ENCODE data around the gene PER1.
A peak's percentile ranks its signal among the peaks of the same experiment; 100 is the strongest.

PER1 gene

DNA sequence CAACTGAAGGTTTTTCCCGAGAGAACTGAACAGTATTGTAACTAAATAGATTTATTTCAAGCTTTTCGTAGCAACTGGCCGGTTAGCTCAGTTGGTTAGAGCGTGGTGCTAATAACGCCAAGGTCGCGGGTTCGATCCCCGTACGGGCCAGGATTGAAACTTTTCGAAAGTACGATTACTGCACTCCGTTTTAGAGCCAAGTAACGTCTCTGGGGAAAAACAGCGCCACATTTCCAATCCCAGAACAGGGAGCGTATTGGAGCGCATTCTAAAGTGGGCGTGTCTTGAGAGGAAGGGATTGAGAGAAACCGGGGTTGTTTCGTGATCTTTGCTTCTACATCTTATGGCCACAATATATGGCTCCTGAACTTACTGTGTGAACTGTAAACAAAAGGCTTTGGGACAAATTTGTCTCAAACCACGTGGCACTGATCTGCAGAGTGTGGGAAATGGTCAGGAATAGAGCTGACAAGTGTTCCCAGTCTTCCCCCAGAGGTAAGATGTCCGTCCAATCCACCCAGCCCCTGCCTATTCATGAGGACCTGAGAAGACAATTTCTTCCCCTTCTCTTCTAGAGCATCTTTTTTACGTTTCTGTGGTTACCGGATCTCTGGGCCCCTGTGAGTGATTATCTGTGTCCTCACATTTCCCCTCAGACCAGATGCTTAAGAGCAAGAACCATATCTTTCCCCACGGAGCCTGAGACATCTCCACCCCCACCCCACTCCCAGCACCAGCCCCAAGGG is 35.5 kb upstream of the PER1 start:
- H3K14ac ChIP-seq (ENCODE audit: low read length in 2 of 2), result no peak overlapping the region
- no peak overlapping the region for H4K91ac ChIP-seq (ENCODE audit: low read length)
- H2BK5ac ChIP-seq (ENCODE audit: low read depth, low read length, poor library complexity, severe bottlenecking), result no peak overlapping the region
- H2AFZ ChIP-seq (ENCODE audit: low read depth, low read length), result no peak overlapping the region
- no peak overlapping the region for H2AK5ac ChIP-seq (ENCODE audit: low read length, severe bottlenecking)
- peak overlapping the region; percentile 25 to 75 for H2BK12ac ChIP-seq (ENCODE audit: low read length in 2 of 2)
- H3K36me3 ChIP-seq (ENCODE audit: control insufficient read depth in 1 of 2, insufficient read depth in 2 of 2, low read depth in 1 of 2, low read length in 2 of 2), result no peaks in the 10 kb centered on the region
- peak overlapping the region; percentile 38 to 99 for H3K4me3 ChIP-seq (ENCODE audit: insufficient read depth in 1 of 2, low read depth in 1 of 2, low read length in 2 of 2)
- no peaks in the 10 kb centered on the region for H3K27me3 ChIP-seq (ENCODE audit: control insufficient read depth in 1 of 2, insufficient read depth in 1 of 2, low read length in 2 of 2)
- peak overlapping the region in 1 of 2 experiments; percentile 47 for H3K4ac ChIP-seq (ENCODE audit: low read depth in 1 of 2, low read length in 2 of 2)
- peak overlapping the region; percentile 75 for H2BK15ac ChIP-seq (ENCODE audit: low read depth, poor library complexity, severe bottlenecking)
- H3K23ac ChIP-seq (ENCODE audit: low read length in 2 of 2), result peak overlapping the region in 1 of 2 experiments; percentile 75
- H3K9ac ChIP-seq (ENCODE audit: low read length), result peak overlapping the region; percentile 88
- H4K8ac ChIP-seq (ENCODE audit: low read length), result no peak overlapping the region
- peak; percentile 100 for DNase-seq
- peaks cover 4% of the 10 kb centered on the region for H3K79me1 ChIP-seq (replicated peaks; ENCODE audit: low read length, poor library complexity, severe bottlenecking)
- peak overlapping the region; percentile 35 for H2BK120ac ChIP-seq (ENCODE audit: low read depth, low read length)
- H3K4me2 ChIP-seq (ENCODE audit: low read length, poor library complexity, severe bottlenecking), result peak overlapping the region; percentile 91
- peaks cover 20% of the 10 kb centered on the region for H3K4me1 ChIP-seq (ENCODE audit: control insufficient read depth, insufficient read depth, low read depth, low read length)
- under 1% methylated on average over 25 of the region's 25 CpGs for WGBS
- H3K18ac ChIP-seq (ENCODE audit: low read depth in 1 of 2, low read length in 2 of 2), result peak overlapping the region; percentile 40 to 56
- no peaks in the 10 kb centered on the region for H3K9me3 ChIP-seq (ENCODE audit: control insufficient read depth, low read length)
- peak overlapping the region; percentile 86 for H3K27ac ChIP-seq (ENCODE audit: low read length, poor library complexity, severe bottlenecking)

DNA sequence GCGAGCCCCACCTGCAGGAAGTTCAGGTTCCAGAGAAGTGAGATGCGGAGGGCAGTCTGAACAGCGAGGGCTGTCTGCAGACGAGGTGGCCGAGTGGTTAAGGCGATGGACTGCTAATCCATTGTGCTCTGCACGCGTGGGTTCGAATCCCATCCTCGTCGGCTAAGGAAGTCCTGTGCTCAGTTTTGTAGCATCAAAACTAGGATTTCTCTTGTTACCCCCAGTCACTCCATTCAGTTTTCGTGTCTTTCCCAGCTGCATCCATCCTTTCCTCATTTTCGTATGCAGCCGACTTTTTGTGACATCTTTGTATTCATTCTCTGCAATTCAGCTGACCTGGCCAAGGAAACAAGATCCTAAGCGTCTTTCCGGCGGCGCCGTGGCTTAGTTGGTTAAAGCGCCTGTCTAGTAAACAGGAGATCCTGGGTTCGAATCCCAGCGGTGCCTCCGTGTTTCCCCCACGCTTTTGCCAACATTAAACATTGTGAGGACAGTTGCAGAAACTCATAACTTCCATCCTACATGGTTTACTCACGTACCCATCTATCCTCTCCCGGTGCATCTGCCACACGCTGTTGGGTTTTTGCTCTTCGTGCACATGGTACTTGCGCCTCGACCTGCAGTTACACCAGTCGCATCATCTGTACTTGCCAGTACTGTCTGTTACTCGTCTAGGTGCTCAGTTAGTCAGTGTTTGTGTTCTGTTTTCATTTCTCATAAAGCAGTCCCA is 34.7 kb upstream of the PER1 start:
- Histone ChIP-seq H3K36me3 (ENCODE audit: control insufficient read depth in 1 of 2, insufficient read depth in 2 of 2, low read depth in 1 of 2, low read length in 2 of 2) (no peaks in the 10 kb centered on the region), H3K4me3 (ENCODE audit: insufficient read depth in 1 of 2, low read depth in 1 of 2, low read length in 2 of 2) (peak overlapping the region; percentile 82 to 99), H3K9ac (ENCODE audit: low read length) (peak overlapping the region; percentile 88), H4K8ac (ENCODE audit: low read length) (peak overlapping the region; percentile 85), H3K23ac (ENCODE audit: low read length in 2 of 2) (peak overlapping the region in 1 of 2 experiments; percentile 29), H3K4me2 (ENCODE audit: low read length, poor library complexity, severe bottlenecking) (peak overlapping the region; percentile 84), H3K9me3 (ENCODE audit: control insufficient read depth, low read length) (no peaks in the 10 kb centered on the region), H3K18ac (ENCODE audit: low read depth in 1 of 2, low read length in 2 of 2) (peak overlapping the region; percentile 67 to 92), H4K91ac (ENCODE audit: low read length) (peak overlapping the region; percentile 93), H2BK15ac (ENCODE audit: low read depth, poor library complexity, severe bottlenecking) (no peak overlapping the region), H2AFZ (ENCODE audit: low read depth, low read length) (peak overlapping the region; percentile 48), H3K4ac (ENCODE audit: low read depth in 1 of 2, low read length in 2 of 2) (peak overlapping the region in 1 of 2 experiments; percentile 77), H2BK12ac (ENCODE audit: low read length in 2 of 2) (peak overlapping the region; percentile 33 to 84), H2BK120ac (ENCODE audit: low read depth, low read length) (no peak overlapping the region), H3K79me1 (replicated peaks; ENCODE audit: low read length, poor library complexity, severe bottlenecking) (peaks cover 4% of the 10 kb centered on the region), H2AK5ac (ENCODE audit: low read length, severe bottlenecking) (no peak overlapping the region), H3K27me3 (ENCODE audit: control insufficient read depth in 1 of 2, insufficient read depth in 1 of 2, low read length in 2 of 2) (no peaks in the 10 kb centered on the region), H3K4me1 (ENCODE audit: control insufficient read depth, insufficient read depth, low read depth, low read length) (peaks cover 20% of the 10 kb centered on the region), H3K27ac (ENCODE audit: low read length, poor library complexity, severe bottlenecking) (peak overlapping the region; percentile 86), H2BK5ac (ENCODE audit: low read depth, low read length, poor library complexity, severe bottlenecking) (no peak overlapping the region), H3K14ac (ENCODE audit: low read length in 2 of 2) (no peak overlapping the region)
- DNase-seq, result peak; percentile 96
- WGBS, result under 1% methylated on average over 31 of the region's 32 CpGs

DNA sequence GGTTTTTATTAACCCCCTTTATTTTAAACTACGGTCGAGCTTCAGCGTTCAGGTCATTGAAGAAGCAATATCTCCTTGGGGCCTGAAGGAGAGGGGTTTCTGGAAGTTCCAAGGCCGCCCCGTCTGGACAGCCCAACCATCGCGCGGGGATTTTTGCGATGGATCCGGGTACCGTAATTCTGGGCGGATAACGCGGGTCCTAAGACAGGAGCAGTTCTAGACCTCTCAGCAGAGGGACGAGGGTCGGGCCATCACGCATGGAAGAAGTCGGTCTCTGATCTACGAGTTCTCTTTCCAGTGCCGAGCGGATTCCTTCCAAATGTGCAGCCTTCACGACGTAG is 34.2 kb upstream of the PER1 start:
- Histone ChIP-seq H3K14ac (ENCODE audit: low read length in 2 of 2) (no peak overlapping the region), H2BK120ac (ENCODE audit: low read depth, low read length) (no peak overlapping the region), H3K18ac (ENCODE audit: low read depth in 1 of 2, low read length in 2 of 2) (peak overlapping the region; percentile 67 to 70), H3K36me3 (ENCODE audit: control insufficient read depth in 1 of 2, insufficient read depth in 2 of 2, low read depth in 1 of 2, low read length in 2 of 2) (no peaks in the 10 kb centered on the region), H3K4me2 (ENCODE audit: low read length, poor library complexity, severe bottlenecking) (peak overlapping the region; percentile 74), H3K4me1 (ENCODE audit: control insufficient read depth, insufficient read depth, low read depth, low read length) (peaks cover 20% of the 10 kb centered on the region), H2AFZ (ENCODE audit: low read depth, low read length) (peak overlapping the region; percentile 48), H3K4ac (ENCODE audit: low read depth in 1 of 2, low read length in 2 of 2) (no peak overlapping the region), H3K79me1 (replicated peaks; ENCODE audit: low read length, poor library complexity, severe bottlenecking) (peaks cover 4% of the 10 kb centered on the region), H3K23ac (ENCODE audit: low read length in 2 of 2) (no peak overlapping the region), H3K27me3 (ENCODE audit: control insufficient read depth in 1 of 2, insufficient read depth in 1 of 2, low read length in 2 of 2) (no peaks in the 10 kb centered on the region), H2BK15ac (ENCODE audit: low read depth, poor library complexity, severe bottlenecking) (peak overlapping the region; percentile 41), H2BK12ac (ENCODE audit: low read length in 2 of 2) (no peak overlapping the region), H3K9ac (ENCODE audit: low read length) (peak overlapping the region; percentile 88), H3K9me3 (ENCODE audit: control insufficient read depth, low read length) (no peaks in the 10 kb centered on the region), H2BK5ac (ENCODE audit: low read depth, low read length, poor library complexity, severe bottlenecking) (no peak overlapping the region), H4K8ac (ENCODE audit: low read length) (peak overlapping the region; percentile 76), H3K27ac (ENCODE audit: low read length, poor library complexity, severe bottlenecking) (peak overlapping the region; percentile 79), H3K4me3 (ENCODE audit: insufficient read depth in 1 of 2, low read depth in 1 of 2, low read length in 2 of 2) (peak overlapping the region; percentile 82 to 99), H4K91ac (ENCODE audit: low read length) (no peak overlapping the region), H2AK5ac (ENCODE audit: low read length, severe bottlenecking) (no peak overlapping the region)
- DNase-seq, result no peak
- under 1% methylated on average over 23 of the region's 23 CpGs for WGBS
